ENCODE data around the gene ANXA2.
"Not testable (repeated sequence)": the region's sequence is repeated elsewhere in the genome, so short reads cannot be mapped to it uniquely, and the experiment has no call there.

Gene ANXA2

GRCh38 chr15:60339236-60339635 lies 58.5 kb downstream of the ANXA2 start:
- DNase-seq = no peak

GRCh38 chr15:60338810-60339209 lies 59.0 kb downstream of the ANXA2 start:
- DNase-seq = no peak

GRCh38 chr15:60337076-60337475 lies 60.7 kb downstream of the ANXA2 start:
- DNase-seq = no peak

GRCh38 chr15:60335296-60335695 lies 62.5 kb downstream of the ANXA2 start:
- DNase-seq = not testable (repeated sequence)

GRCh38 chr15:60328852-60329443 lies 68.8 kb downstream of the ANXA2 start:
- no peak for DNase-seq

- DNase-seq = no peak
These were observed 70.7 kb downstream of the ANXA2 start for GRCh38 chr15:60326824-60327654.

GRCh38 chr15:60326343-60326742 lies 71.4 kb downstream of the ANXA2 start:
- no peak for DNase-seq

GRCh38 chr15:60325905-60326304 lies 71.9 kb downstream of the ANXA2 start:
- DNase-seq = no peak

GRCh38 chr15:60324706-60325438 lies 72.9 kb downstream of the ANXA2 start:
- no peak for DNase-seq

- DNase-seq = no peak
These were observed 74.5 kb downstream of the ANXA2 start for GRCh38 chr15:60323322-60323721.

- DNase-seq = no peak
These were observed 77.4 kb downstream of the ANXA2 start for GRCh38 chr15:60320365-60320764.

- no peak for DNase-seq
These were observed 79.4 kb downstream of the ANXA2 start for GRCh38 chr15:60318216-60318867.

GRCh38 chr15:60316961-60317360 lies 80.8 kb downstream of the ANXA2 start:
- no peak for DNase-seq

- DNase-seq = no peak
These were observed 81.9 kb downstream of the ANXA2 start for GRCh38 chr15:60315878-60316277.

- DNase-seq = no peak
These were observed 83.9 kb downstream of the ANXA2 start for GRCh38 chr15:60313906-60314305.

- DNase-seq = no peak
These were observed 90.8 kb downstream of the ANXA2 start for GRCh38 chr15:60307034-60307433.

GRCh38 chr15:60301024-60301423 lies 96.8 kb downstream of the ANXA2 start:
- DNase-seq = no peak

GRCh38 chr15:60299452-60300047 lies 98.2 kb downstream of the ANXA2 start:
- DNase-seq = no peak
